Naive thymus-derived CD4-positive, alpha-beta T cell (primary cell): Measurements from ENCODE around the gene PPM1K. TPM values are rescaled to one million over a fixed set of nuclear protein-coding genes. Genes with fewer than 3 reads are reported as not detected.
A peak's percentile ranks its signal among the peaks of the same experiment; 100 is the strongest.

Source experiments
- ATAC-seq: fragments of 150-1000 bp; cut with Tn5 transposase; 2 replicates; pipeline ENCODE4 v1.10.0; 2021; ENCODE audit warnings: mild to moderate bottlenecking, moderate library complexity
- CTCF ChIA-PET: fragments of 350-600 bp; sonication (Branson Sonifier 250); formaldehyde crosslinking; loops from one replicate; lab custom pipeline; 2021; ENCODE audit warnings: antibody characterized with exemption; lab: Charles Lee
- POLR2A ChIA-PET: fragments of 350-600 bp; sonication (Branson Sonifier 250); formaldehyde crosslinking; loops from one replicate; lab custom pipeline; 2021; ENCODE audit warnings: antibody characterized with exemption, inconsistent platforms; lab: Charles Lee
- DNase-seq, 9 donors: peaks; one replicate each; pipeline versions ENCODE4 v3.0.0 to v3.0.0-alpha.2; 2020 to 2022; ENCODE audit warnings: mixed read lengths in 1 of 9
- H3K27ac ChIP-seq: one replicate; pipeline ENCODE4 v1.7.0; 2013; ENCODE audit warnings: mild to moderate bottlenecking, low read depth, low read length, moderate library complexity
- H3K27me3 ChIP-seq, 2 donors: one replicate each; pipeline ENCODE4 v1.7.0; 2013; ENCODE audit warnings: low read length in 2 of 2, mild to moderate bottlenecking in 2 of 2, moderate library complexity in 2 of 2; ENCODE audit not compliant: control insufficient read depth in 2 of 2, insufficient read depth in 2 of 2
- H3K36me3 ChIP-seq, 3 experiments: 1 replicate in 2 of 3; 2 replicates in 1 of 3; pipeline ENCODE4 v1.7.0; 2013; ENCODE audit warnings: low read length in 3 of 3, mild to moderate bottlenecking in 3 of 3, moderate library complexity in 1 of 3; ENCODE audit not compliant: insufficient read depth in 3 of 3, control insufficient read depth in 2 of 3
- H3K4me1 ChIP-seq, 2 donors: one replicate each; pipeline ENCODE4 v1.7.0; 2013; ENCODE audit warnings: low read length in 2 of 2, mild to moderate bottlenecking in 2 of 2, moderate library complexity in 1 of 2; ENCODE audit not compliant: control insufficient read depth in 2 of 2, insufficient read depth in 2 of 2
- H3K4me3 ChIP-seq: 2 replicates; pipeline ENCODE4 v1.7.0; 2013; ENCODE audit warnings: mild to moderate bottlenecking, low read length
- H3K9me3 ChIP-seq, 3 experiments: 1 replicate in 2 of 3; 2 replicates in 1 of 3; pipeline ENCODE4 v1.7.0; 2013; ENCODE audit warnings: low read length in 3 of 3; ENCODE audit not compliant: control insufficient read depth in 2 of 3
- H3K27ac Mint-ChIP-seq, 9 donors: one replicate each; pipeline ENCODE4 v1.8.0; 2020 to 2022; ENCODE audit warnings: mixed read lengths in 9 of 9, mild to moderate bottlenecking in 8 of 9, moderate library complexity in 5 of 9, inconsistent platforms in 2 of 9
- H3K27me3 Mint-ChIP-seq, 5 donors: one replicate each; pipeline ENCODE4 v1.8.0; 2021 to 2022; ENCODE audit warnings: mixed read lengths in 5 of 5, mild to moderate bottlenecking in 1 of 5
- H3K36me3 Mint-ChIP-seq, 5 donors: one replicate each; pipeline ENCODE4 v1.8.0; 2020 to 2022; ENCODE audit warnings: mixed read lengths in 5 of 5, mild to moderate bottlenecking in 3 of 5, inconsistent platforms in 1 of 5
- H3K4me1 Mint-ChIP-seq, 7 donors: one replicate each; pipeline ENCODE4 v1.8.0; 2020 to 2022; ENCODE audit warnings: mixed read lengths in 7 of 7, mild to moderate bottlenecking in 3 of 7, inconsistent platforms in 1 of 7
- H3K4me3 Mint-ChIP-seq, 10 donors: one replicate each; pipeline ENCODE4 v1.8.0; 2020 to 2022; ENCODE audit warnings: mild to moderate bottlenecking in 10 of 10, mixed read lengths in 10 of 10, moderate library complexity in 6 of 10, inconsistent platforms in 2 of 10
- H3K9me3 Mint-ChIP-seq, 11 donors: one replicate each; pipeline ENCODE4 v1.8.0; 2020 to 2022; ENCODE audit warnings: mixed read lengths in 11 of 11, mild to moderate bottlenecking in 4 of 11, inconsistent platforms in 1 of 11, moderate library complexity in 1 of 11
- intact Hi-C, 2 donors: fragments of 100-400 bp; cut with micrococcal nuclease; formaldehyde crosslinking; loops; one replicate each; pipeline ENCODE4 v1.15.1; 2023
- polyA plus RNA-seq, 2 donors: library from polyadenylated mRNA; unstranded; fragments of 300-500 nt; fragmentation: Illumina TruSeq; gene quantifications; one replicate each; pipeline ENCODE4 v1.2.3, GENCODE V29; 2021
- total RNA-seq, 6 experiments: library from RNA in 5 of 6; stranded (reverse) in 5 of 6; gene quantifications; 1 replicate in 5 of 6; 2 replicates in 1 of 6; pipeline ENCODE4 v1.2.3 and lab custom pipeline; 2021 to 2026

The PPM1K gene
- total and polyA plus RNA-seq, 7 experiments from 2014 or later = 64.3 to 92.7 (median 91.0) TPM

DNA sequence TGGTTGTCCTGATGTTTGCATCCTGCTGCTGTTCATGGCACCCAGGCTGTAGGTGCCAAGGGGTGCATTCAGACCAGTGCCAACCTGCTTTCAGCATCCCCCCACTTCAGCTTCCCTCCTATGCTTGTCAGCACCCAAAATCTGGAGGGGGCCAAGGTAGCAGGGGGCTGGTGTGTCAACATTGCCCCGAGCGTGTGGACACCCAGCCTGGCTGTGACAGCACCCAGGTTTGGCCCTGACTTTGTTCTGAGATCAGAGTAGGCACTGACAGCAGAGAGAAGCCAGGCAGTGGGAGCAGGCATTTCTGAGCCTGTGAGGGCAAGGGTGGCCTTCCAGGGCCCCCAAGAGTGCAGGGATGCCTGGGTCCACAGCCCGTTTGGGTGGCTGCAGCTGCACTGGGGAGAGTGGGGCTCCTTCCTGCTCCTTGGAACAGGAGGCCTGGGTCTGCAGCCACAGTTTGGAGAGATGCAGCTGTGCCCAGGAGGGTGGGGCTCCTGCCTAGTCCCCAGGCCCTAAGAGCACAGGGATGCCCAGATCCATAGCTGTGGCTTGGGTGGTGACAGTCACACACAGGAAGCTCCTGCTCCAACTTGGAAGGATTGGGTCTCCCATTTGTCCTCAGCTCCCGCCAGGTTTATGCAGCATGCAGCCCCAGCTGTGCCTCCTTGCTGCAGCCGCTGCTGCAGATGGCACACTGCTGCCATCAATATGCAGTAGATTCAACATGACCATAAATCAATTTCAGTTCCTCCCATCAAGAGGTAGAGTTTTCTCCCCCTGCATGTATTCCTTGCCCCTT lies 12.3 kb upstream of the PPM1K start:
- Mint-ChIP-seq H3K4me1 (no peaks in the 10 kb centered on the region), H3K27me3 (no peaks in the 10 kb centered on the region), H3K27ac (no peak overlapping the region), H3K36me3 (peaks cover 0 to 1% (median 0%) of the 10 kb centered on the region in 5 donors), H3K4me3 (no peak overlapping the region), H3K9me3 (peaks cover 0 to 2% (median 0%) of the 10 kb centered on the region in 11 donors)
- POLR2A ChIA-PET = interaction anchor here (3.7 kb wide), 1 partner anchor 12 kb away, joined by 17 read pairs; the partner anchor contains the start of gene PPM1K
- Histone ChIP-seq H3K9me3 (no peaks in the 10 kb centered on the region), H3K27me3 (no peaks in the 10 kb centered on the region), H3K4me1 (no peaks in the 10 kb centered on the region), H3K4me3 (no peak overlapping the region), H3K36me3 (no peaks in the 10 kb centered on the region), H3K27ac (no peak overlapping the region)
- CTCF ChIA-PET = interaction anchor here (0.6 to 1.6 kb wide), 2 partner anchors 17 to 219 kb away, joined by 3 read pairs; no protein-coding TSS in a partner anchor
- ATAC-seq (no peak), DNase-seq (no peak)
- intact Hi-C loops = no loop called here

DNA sequence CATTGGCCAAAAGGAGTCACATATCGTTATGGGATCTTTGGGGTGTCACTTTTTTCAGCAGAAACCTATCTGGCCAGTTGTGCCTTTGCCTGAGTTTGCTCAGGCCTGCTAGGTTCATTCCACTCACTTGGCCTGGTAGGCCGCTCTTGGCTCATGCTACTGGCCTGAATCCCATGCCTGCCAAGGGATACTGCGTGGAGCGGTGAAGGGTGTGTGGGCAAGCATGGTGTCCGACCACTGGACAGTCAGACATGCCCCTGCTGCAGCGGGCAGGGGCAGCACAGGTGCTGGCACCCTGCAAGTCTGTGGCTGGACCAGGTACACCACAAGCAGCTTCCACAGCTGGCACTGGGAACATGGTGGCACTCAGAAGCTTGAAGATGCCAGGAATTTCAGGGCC lies 11.3 kb upstream of the PPM1K start:
- intact Hi-C loops = no loop called here
- ATAC-seq (no peak), DNase-seq (no peak)
- Mint-ChIP-seq H3K4me3 (no peak overlapping the region), H3K36me3 (peaks cover 0 to 1% (median 0%) of the 10 kb centered on the region in 5 donors), H3K9me3 (no peaks in the 10 kb centered on the region), H3K27ac (no peak overlapping the region), H3K4me1 (no peaks in the 10 kb centered on the region), H3K27me3 (no peaks in the 10 kb centered on the region)
- Histone ChIP-seq H3K9me3 (no peaks in the 10 kb centered on the region), H3K36me3 (no peaks in the 10 kb centered on the region), H3K4me1 (no peaks in the 10 kb centered on the region), H3K27ac (no peak overlapping the region), H3K4me3 (no peak overlapping the region), H3K27me3 (no peaks in the 10 kb centered on the region)
- CTCF ChIA-PET = interaction anchor here (0.6 kb wide), 1 partner anchor 16 kb away, joined by 3 read pairs; no protein-coding TSS in a partner anchor
- POLR2A ChIA-PET = interaction anchor here (0.6 to 3.7 kb wide), 2 partner anchors 11 to 1211 kb away, joined by 3 to 17 read pairs; partner anchors contain the start of gene PPM1K

DNA sequence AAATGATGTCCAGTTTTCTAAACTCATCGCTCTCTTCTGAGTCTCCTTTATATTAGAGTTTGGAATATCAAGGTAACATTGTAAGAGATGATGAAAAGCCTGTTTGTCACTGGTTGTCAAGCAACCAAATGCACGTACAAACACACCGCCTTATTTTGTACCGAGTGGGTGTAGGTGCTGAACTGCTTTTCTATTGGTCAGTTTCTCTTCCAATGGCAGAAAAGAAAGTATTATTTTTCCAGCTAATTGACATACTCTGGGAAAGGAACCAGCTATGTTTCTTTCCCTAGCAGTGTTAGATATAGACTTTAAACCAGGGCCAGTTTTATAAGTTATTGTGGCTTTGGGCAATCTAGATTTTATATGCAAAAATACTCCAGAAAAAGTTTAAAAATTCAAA lies 6.6 kb upstream of the PPM1K start:
- H3K4me1 Mint-ChIP-seq = peaks cover 0 to 8% (median 4%) of the 10 kb centered on the region in 7 donors
- Histone ChIP-seq H3K27ac (no peak overlapping the region), H3K9me3 (no peaks in the 10 kb centered on the region), H3K27me3 (no peaks in the 10 kb centered on the region), H3K36me3 (no peaks in the 10 kb centered on the region), H3K4me1 (no peaks in the 10 kb centered on the region), H3K4me3 (no peak overlapping the region)
- no peak overlapping the region for H3K4me3 Mint-ChIP-seq
- CTCF ChIA-PET = no interaction called here
- H3K36me3 Mint-ChIP-seq = no peaks in the 10 kb centered on the region
- H3K27me3 Mint-ChIP-seq = no peaks in the 10 kb centered on the region
- no peaks in the 10 kb centered on the region for H3K9me3 Mint-ChIP-seq
- POLR2A ChIA-PET = interaction anchor here (0.5 to 0.6 kb wide), 2 partner anchors 32 to 78 kb away, joined by 3 to 4 read pairs; no protein-coding TSS in a partner anchor
- no peak for DNase-seq
- intact Hi-C loops = no loop called here
- ATAC-seq = no peak
- no peak overlapping the region for H3K27ac Mint-ChIP-seq

DNA sequence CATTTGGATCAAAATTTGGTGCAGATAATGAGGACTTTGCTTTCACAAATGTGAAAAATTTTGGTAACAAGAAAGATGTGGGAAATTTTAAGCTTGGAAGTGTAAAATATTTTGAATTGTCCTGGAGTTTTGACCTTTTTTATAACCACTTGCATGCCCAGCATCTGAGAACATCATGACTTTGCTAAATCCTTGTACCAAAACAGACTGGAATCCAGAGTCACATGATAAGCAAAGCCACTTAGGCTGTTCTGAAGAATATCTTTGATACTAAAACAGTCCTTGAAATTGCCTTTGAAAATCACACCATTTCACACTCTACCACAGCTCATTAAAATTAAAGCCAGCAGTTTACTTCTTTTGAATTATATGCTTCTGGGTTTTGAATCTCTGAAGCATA lies 2.5 kb upstream of the PPM1K start:
- no peaks in the 10 kb centered on the region for H3K36me3 ChIP-seq
- Mint-ChIP-seq H3K36me3 (peaks cover 0 to 9% (median 0%) of the 10 kb centered on the region in 5 donors), H3K27me3 (no peaks in the 10 kb centered on the region), H3K4me1 (peaks cover 19 to 31% (median 26%) of the 10 kb centered on the region in 7 donors), H3K4me3 (no peak overlapping the region), H3K27ac (peak overlapping the region in 1 of 9 donors; percentile 92), H3K9me3 (no peaks in the 10 kb centered on the region)
- H3K9me3 ChIP-seq = no peaks in the 10 kb centered on the region
- ChIA-PET POLR2A (interaction anchor here (0.6 kb wide), 1 partner anchor 260 kb away, joined by 3 read pairs; no protein-coding TSS in a partner anchor), CTCF (interaction anchor here (1.0 to 1.7 kb wide), 2 partner anchors 33 to 181 kb away, joined by 3 to 4 read pairs; no protein-coding TSS in a partner anchor)
- intact Hi-C loops = loop anchor here (10.0 kb wide), 3 partner anchors 892 to 1352 kb away; partner anchors contain the start of genes AFF1 (in 1 of the 2), GPRIN3 (in 1 of the 2) and HSD17B11 (in 1 of the 2)
- no peak for ATAC-seq
- no peaks in the 10 kb centered on the region for H3K27me3 ChIP-seq
- no peak for DNase-seq
- no peak overlapping the region for H3K4me3 ChIP-seq
- H3K4me1 ChIP-seq = peaks cover 14 to 17% of the 10 kb centered on the region in 2 donors
- H3K27ac ChIP-seq = no peak overlapping the region

DNA sequence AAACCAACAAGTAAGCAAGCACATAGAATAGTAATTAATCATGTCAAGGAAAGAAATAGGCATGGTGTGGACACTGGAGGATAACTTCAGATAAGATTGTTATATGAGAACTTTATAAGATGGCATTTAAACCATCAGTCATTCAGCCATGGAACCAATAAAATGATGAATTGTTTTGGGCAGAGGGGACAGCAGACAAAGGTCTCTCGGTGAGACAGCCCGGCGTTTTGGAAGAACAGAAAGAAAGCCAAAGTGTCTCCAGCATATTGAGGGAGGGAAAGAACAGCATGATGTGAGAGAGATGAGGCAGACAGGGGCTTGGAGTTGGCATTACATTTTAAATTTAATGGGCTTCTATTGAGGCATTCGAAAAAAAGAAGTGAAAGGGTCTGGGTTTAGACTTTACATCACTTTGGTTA lies 883 bp upstream of the PPM1K start:
- H3K4me1 Mint-ChIP-seq = peaks cover 29 to 46% (median 43%) of the 10 kb centered on the region in 7 donors
- DNase-seq (no peak), ATAC-seq (no peak)
- H3K36me3 Mint-ChIP-seq = peaks cover 0 to 20% (median 0%) of the 10 kb centered on the region in 5 donors
- peak overlapping the region; percentile 90 to 99 (median 97) for H3K4me3 Mint-ChIP-seq
- Histone ChIP-seq H3K9me3 (no peaks in the 10 kb centered on the region), H3K36me3 (no peaks in the 10 kb centered on the region), H3K27ac (peak overlapping the region; percentile 96), H3K4me3 (peak overlapping the region; percentile 87), H3K27me3 (no peaks in the 10 kb centered on the region), H3K4me1 (peaks cover 21 to 29% of the 10 kb centered on the region in 2 donors)
- ChIA-PET CTCF (interaction anchor here (0.9 to 2.4 kb wide), 4 partner anchors 31 to 93 kb away, joined by 3 to 9 read pairs (median 3); partner anchors contain the start of gene HERC6), POLR2A (interaction anchor here (0.8 to 4.5 kb wide), 22 partner anchors 9 to 895 kb away, joined by 3 to 54 read pairs (median 6); partner anchors contain the start of genes HERC3, HERC5, HERC6 and HSD17B11)
- no peaks in the 10 kb centered on the region for H3K9me3 Mint-ChIP-seq
- intact Hi-C loops = loop anchor here (1.0 to 10.0 kb wide), 8 partner anchors 826 to 1350 kb away; partner anchors contain the start of genes AFF1 (in 2 of the 2), TIGD2 (in 2 of the 2), GPRIN3 (in 1 of the 2) and HSD17B11 (in 1 of the 2)
- peak overlapping the region; percentile 92 to 100 (median 99) for H3K27ac Mint-ChIP-seq
- no peaks in the 10 kb centered on the region for H3K27me3 Mint-ChIP-seq
